ENCODE results near the gene FHOD3.

DNA sequence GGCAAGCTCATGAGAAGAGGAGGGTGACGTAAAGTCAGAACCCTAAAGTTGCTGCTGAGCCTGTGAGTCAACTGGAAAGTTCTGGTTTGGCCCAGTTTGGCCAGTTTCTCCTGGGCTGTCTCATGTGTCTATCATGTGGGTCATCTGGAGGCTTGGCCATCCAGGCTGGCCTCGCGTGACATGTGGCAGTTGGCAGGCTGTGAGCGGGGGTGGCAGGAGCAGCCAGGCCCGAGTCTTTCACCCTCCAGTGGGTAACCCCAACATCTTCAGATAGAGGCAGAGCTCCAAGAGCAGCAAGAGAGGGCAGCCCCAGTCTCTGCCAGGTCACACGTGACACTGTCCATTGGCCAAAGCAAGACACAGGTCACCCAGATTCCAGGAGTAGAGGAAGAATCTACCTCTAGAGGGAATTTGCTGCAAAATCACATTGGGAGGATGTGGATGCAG, 51.5 kb downstream of the FHOD3 start:
- TF ChIP-seq YY1 (IDR thresholded peaks at IDR 0.05; ENCODE audit: low read depth), result no peak
- TF ChIP-seq REST (IDR thresholded peaks at IDR 0.05; ENCODE audit: low read depth), result no peak
- no peak for TF ChIP-seq RAD21 (IDR thresholded peaks at IDR 0.05; ENCODE audit: low read depth)
- TF ChIP-seq, protein P1, sequence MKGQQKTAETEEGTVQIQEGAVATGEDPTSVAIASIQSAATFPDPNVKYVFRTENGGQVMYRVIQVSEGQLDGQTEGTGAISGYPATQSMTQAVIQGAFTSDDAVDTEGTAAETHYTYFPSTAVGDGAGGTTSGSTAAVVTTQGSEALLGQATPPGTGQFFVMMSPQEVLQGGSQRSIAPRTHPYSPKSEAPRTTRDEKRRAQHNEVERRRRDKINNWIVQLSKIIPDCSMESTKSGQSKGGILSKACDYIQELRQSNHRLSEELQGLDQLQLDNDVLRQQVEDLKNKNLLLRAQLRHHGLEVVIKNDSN (IDR thresholded peaks at IDR 0.05), result no peak
- TF ChIP-seq EP300 (IDR thresholded peaks at IDR 0.05; ENCODE audit: borderline replicate concordance), result no peak
- no peak for TF ChIP-seq MAX (IDR thresholded peaks at IDR 0.05)
- no peak for TF ChIP-seq TAF1 (IDR thresholded peaks at IDR 0.05; ENCODE audit: low read depth)
- TF ChIP-seq FOXM1 (IDR thresholded peaks at IDR 0.05; ENCODE audit: borderline replicate concordance, low read depth), result no peak

Measured in Ishikawa (cell line).